ENCODE data around the gene PDE4B. TPM values are rescaled to one million over a fixed set of nuclear protein-coding genes. Genes with fewer than 3 reads are reported as not detected.

PDE4B gene
- total RNA-seq, 2 donors from 2014 or later, result 14.0 to 17.1 TPM

- DNase-seq (ENCODE audit: low spot score), result no peak
- intact Hi-C loops (cut with DNase I), result no loop called here
Observed at GRCh38 chr1:66183400-66183799, 390.7 kb downstream of the PDE4B start.

GRCh38 chr1:66197120-66197519 lies 404.4 kb downstream of the PDE4B start:
- no peak for DNase-seq (ENCODE audit: low spot score)
- intact Hi-C loops (cut with DNase I), result no loop called here

GRCh38 chr1:66197785-66198184 lies 405.1 kb downstream of the PDE4B start:
- no peak for DNase-seq (ENCODE audit: low spot score)
- intact Hi-C loops (cut with DNase I), result no loop called here

DNA sequence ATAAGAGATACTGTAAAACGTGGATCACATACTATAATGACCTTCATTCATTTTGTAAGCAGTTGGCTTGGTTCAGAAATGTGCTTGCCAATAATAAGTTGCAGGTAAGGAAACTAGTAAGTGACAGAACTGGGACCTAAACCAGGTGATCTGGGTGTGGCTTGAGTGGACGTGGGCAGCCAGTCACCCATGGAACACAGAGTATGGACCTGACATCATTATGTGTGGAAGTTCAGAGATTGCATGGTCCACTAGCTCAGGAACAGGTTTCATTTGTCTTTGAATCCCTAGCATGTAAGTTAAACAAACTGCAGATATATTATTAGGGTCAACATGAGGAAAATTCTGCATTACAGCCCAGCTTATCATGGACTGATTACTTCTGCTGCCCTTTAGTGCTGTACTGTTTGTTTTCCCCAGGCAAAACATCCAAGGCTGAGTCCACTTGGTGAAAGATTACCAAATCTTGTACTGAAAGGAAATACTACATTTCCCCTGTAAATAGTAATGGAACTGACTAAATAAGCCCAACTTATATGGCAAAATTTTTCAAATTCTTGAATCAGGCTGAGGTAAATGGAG lies 414.0 kb downstream of the PDE4B start:
- intact Hi-C loops (cut with DNase I), result no loop called here
- no peak for DNase-seq (ENCODE audit: low spot score)

GRCh38 chr1:66207484-66207883 lies 414.8 kb downstream of the PDE4B start:
- intact Hi-C loops (cut with DNase I), result no loop called here
- no peak for DNase-seq (ENCODE audit: low spot score)

GRCh38 chr1:66208632-66209031 lies 415.9 kb downstream of the PDE4B start:
- intact Hi-C loops (cut with DNase I), result no loop called here
- no peak for DNase-seq (ENCODE audit: low spot score)

DNA sequence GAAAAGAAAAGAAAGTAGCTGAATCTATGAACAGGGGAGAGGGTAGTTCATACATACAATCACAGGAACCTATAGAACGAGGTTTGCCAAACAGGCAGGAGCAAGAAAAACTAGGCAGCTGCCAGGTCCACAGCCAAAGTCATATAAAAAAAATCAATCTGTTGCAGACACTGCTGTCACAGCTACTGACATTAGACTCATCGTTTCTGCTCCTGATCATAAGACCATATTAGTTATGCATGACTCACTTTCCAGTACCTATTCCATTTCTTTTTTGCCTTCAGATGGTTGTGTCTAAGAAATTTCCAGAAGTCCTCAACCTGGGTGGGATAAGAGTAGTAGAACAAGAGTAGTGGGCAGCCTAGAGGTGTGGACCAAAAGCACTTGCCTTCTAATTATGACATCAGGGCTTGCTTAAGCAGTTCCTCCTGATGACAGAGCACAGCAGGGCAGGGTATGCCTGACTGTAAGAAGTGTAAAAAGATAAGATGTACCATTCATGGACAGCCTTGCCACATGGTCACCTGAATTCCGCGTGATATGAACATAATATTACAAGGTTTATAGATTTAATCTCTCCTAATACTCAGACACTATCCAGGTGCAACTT lies 418.0 kb downstream of the PDE4B start:
- intact Hi-C loops (cut with DNase I), result no loop called here
- DNase-seq (ENCODE audit: low spot score), result no peak

GRCh38 chr1:66211521-66211920 lies 418.8 kb downstream of the PDE4B start:
- intact Hi-C loops (cut with DNase I), result no loop called here
- DNase-seq (ENCODE audit: low spot score), result no peak

DNA sequence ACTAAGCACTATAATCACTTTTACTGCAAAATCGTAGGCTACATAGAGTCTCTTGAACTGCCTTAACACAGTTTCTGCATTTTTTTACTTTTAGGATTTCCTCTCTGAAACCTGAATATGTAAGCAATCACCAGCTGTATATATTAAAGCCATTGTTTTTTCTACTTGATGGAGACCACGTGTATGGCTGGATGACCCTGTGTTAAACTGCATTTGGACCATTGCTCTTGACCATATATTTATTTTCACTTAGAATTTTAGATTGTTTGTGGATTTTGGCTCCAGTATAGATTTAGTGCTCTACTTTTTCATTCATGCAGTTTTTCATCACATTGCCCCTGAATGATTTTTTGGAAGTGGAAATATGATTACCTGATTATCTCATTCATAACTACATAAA lies 420.8 kb downstream of the PDE4B start:
- no peak for DNase-seq (ENCODE audit: low spot score)
- intact Hi-C loops (cut with DNase I), result no loop called here

DNA sequence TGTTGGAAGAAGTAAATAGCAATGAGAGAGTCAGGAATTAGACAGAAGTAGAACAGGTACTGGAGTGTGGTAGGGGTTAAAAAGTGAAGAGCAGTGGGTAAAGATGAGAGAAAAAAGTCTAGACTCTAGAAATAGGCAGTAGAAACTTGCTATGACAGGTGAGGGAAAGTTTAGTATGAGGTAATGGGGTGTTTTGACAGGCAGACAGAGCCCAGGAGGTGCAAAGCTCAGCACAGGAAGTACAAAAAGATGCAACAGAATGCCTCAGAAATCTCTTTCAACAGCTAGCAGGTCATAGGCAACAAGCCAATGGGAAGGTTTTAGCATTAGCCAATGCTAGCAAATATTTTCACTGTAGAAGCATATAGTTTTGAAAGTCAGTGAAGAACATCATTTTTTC lies 422.2 kb downstream of the PDE4B start:
- intact Hi-C loops (cut with DNase I), result no loop called here
- DNase-seq (ENCODE audit: low spot score), result no peak

- no peak for DNase-seq (ENCODE audit: low spot score)
- intact Hi-C loops (cut with DNase I), result no loop called here
Observed at GRCh38 chr1:66217021-66217420, 424.3 kb downstream of the PDE4B start.

DNA sequence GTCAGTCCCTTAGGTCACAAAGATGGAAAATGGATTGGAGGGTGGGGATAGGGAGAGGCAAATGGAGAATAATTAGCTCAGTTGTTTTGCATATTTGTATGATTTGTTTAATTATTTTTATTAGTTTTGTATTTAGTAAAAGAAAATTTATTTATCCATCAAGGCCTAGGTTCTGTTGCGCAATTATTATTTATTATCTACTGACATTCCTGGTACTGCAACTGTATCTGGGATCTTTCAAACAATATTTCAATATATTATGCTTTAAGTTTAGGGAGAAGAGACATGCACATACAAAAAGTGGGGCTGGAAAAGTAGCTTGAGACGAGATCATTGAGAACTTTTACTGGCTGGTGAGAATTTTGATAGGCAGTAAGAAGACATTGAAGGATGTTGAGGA lies 424.9 kb downstream of the PDE4B start:
- intact Hi-C loops (cut with DNase I), result no loop called here

DNA sequence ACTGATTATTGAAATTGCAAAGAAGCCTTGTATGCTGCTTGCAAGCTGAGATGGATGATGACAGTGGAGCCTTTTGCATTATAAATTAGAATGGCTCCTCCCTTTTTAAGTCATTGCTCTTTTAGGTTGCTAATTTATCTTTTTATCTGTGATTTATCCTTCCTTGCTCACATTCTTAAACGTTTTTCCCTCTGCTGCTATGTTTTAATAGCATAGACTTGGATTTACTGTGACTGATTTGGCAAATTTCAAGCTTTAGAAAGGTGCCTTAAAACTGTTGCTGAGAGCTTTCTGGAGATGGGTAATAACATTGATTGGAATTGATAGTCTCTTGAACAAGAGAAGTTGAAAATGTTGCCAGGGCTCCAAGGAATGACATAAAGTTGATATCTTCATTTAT lies 427.8 kb downstream of the PDE4B start:
- intact Hi-C loops (cut with DNase I), result no loop called here
- DNase-seq (ENCODE audit: low spot score), result no peak

More for the DNA sequence above, 424.9 kb downstream of the PDE4B start:
- no peak for DNase-seq (ENCODE audit: low spot score)

- intact Hi-C loops (cut with DNase I), result no loop called here
- DNase-seq (ENCODE audit: low spot score), result no peak
Observed at GRCh38 chr1:66223681-66224080, 431.0 kb downstream of the PDE4B start.

GRCh38 chr1:66226985-66227384 lies 434.3 kb downstream of the PDE4B start:
- intact Hi-C loops (cut with DNase I), result loop anchor here in 1 of 2 donors (5.0 kb wide), 1 partner anchor 655 kb away; no protein-coding TSS in a partner anchor
- no peak for DNase-seq (ENCODE audit: low spot score)

- DNase-seq (ENCODE audit: low spot score), result no peak
- intact Hi-C loops (cut with DNase I), result loop anchor here in 1 of 2 donors (5.0 kb wide), 1 partner anchor 654 kb away; no protein-coding TSS in a partner anchor
Observed at GRCh38 chr1:66227966-66228365, 435.3 kb downstream of the PDE4B start.

GRCh38 chr1:66231217-66231616 lies 438.5 kb downstream of the PDE4B start:
- no peak for DNase-seq (ENCODE audit: low spot score)

GRCh38 chr1:66231681-66232463 lies 439.2 kb downstream of the PDE4B start:
- intact Hi-C loops (cut with DNase I), result no loop called here
- DNase-seq (ENCODE audit: low spot score), result no peak

More at GRCh38 chr1:66231217-66231616, 438.5 kb downstream of the PDE4B start:
- intact Hi-C loops (cut with DNase I), result no loop called here

- DNase-seq (ENCODE audit: low spot score), result no peak
- intact Hi-C loops (cut with DNase I), result no loop called here
Observed at GRCh38 chr1:66237042-66237441, 444.3 kb downstream of the PDE4B start.

- DNase-seq (ENCODE audit: low spot score), result no peak
- intact Hi-C loops (cut with DNase I), result no loop called here
Observed at GRCh38 chr1:66237722-66238479, 445.2 kb downstream of the PDE4B start.
